SK-N-SH (cell line): Measurements from ENCODE around the gene PTPN6.

ENCODE experiments used
- EP300 ChIP-seq, 2 experiments: IDR thresholded peaks; 2 replicates each; pipeline versions ENCODE4 v1.4.0 to v1.6.1; 2012; ENCODE audit warnings: borderline replicate concordance in 1 of 2, low read depth in 1 of 2, low read length in 1 of 2
- EZH2phosphoT487 ChIP-seq: fragments of 200-600 bp; sonication (generic); IDR thresholded peaks from 2 replicates; pipeline ENCODE4 v1.6.1; 2017; ENCODE audit warnings: low read depth, mixed run types, mild to moderate bottlenecking, antibody characterized with exemption, moderate library complexity, borderline replicate concordance
- FOXJ3 ChIP-seq: sonication (generic); formaldehyde crosslinking; IDR thresholded peaks from 2 replicates; pipeline ENCODE4 v1.5.1; 2020; ENCODE audit warnings: mild to moderate bottlenecking, missing genetic modification reagents
- FOXM1 ChIP-seq: IDR thresholded peaks from 2 replicates; pipeline ENCODE4 v1.4.0; 2012; ENCODE audit warnings: low read depth, mild to moderate bottlenecking
- JUND ChIP-seq: IDR thresholded peaks from 2 replicates; pipeline ENCODE4 v1.4.0; 2012
- POLR2AphosphoS5 ChIP-seq: IDR thresholded peaks from 2 replicates; pipeline ENCODE4 v1.6.1; 2012; ENCODE audit warnings: low read depth, low read length
- RAD21 ChIP-seq: IDR thresholded peaks from 2 replicates; pipeline ENCODE4 v1.6.1; 2012; ENCODE audit warnings: mild to moderate bottlenecking, low read length
- TF ChIP-seq, protein P1 (sequence below): fragments of 200-600 bp; sonication (generic); IDR thresholded peaks from 2 replicates; pipeline ENCODE4 v1.6.1; 2017; ENCODE audit warnings: antibody characterized with exemption, mild to moderate bottlenecking, moderate library complexity
- TF ChIP-seq, protein P2 (sequence below): fragments of 150-350 bp; IDR thresholded peaks from 2 replicates; pipeline ENCODE4 v1.6.1; 2017; ENCODE audit warnings: antibody characterized with exemption, low read length, low read depth, borderline replicate concordance

DNA sequence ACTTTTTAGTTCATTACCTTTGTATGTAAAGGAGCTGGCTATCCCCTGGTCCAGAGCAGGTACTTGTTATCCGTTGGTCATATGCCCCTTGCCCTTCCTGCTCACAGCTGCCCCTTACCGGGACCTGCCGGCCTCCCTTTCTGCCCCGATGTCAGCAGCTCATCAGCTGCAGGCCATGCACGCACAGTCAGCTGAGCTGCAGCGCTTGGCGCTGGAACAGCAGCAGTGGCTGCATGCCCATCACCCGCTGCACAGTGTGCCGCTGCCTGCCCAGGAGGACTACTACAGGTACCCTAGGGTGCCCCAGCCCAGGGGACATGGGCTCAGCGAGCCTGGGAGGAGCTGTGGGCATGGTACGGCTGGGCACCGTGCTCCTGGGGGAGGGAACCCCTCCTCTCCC lies 9.9 kb upstream of the PTPN6 start:
- TF ChIP-seq EZH2phosphoT487 (no peak), POLR2AphosphoS5 (no peak), FOXM1 (no peak), RAD21 (no peak), JUND (no peak), EP300 (IDR thresholded peaks at IDR 0.05; ENCODE audit: borderline replicate concordance in 1 of 2, low read depth in 1 of 2, low read length in 1 of 2) (no peak), FOXJ3 (CRISPR knock-in tag) (no peak)
- TF ChIP-seq, protein P1, sequence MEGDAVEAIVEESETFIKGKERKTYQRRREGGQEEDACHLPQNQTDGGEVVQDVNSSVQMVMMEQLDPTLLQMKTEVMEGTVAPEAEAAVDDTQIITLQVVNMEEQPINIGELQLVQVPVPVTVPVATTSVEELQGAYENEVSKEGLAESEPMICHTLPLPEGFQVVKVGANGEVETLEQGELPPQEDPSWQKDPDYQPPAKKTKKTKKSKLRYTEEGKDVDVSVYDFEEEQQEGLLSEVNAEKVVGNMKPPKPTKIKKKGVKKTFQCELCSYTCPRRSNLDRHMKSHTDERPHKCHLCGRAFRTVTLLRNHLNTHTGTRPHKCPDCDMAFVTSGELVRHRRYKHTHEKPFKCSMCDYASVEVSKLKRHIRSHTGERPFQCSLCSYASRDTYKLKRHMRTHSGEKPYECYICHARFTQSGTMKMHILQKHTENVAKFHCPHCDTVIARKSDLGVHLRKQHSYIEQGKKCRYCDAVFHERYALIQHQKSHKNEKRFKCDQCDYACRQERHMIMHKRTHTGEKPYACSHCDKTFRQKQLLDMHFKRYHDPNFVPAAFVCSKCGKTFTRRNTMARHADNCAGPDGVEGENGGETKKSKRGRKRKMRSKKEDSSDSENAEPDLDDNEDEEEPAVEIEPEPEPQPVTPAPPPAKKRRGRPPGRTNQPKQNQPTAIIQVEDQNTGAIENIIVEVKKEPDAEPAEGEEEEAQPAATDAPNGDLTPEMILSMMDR = no peak
- TF ChIP-seq, protein P2, sequence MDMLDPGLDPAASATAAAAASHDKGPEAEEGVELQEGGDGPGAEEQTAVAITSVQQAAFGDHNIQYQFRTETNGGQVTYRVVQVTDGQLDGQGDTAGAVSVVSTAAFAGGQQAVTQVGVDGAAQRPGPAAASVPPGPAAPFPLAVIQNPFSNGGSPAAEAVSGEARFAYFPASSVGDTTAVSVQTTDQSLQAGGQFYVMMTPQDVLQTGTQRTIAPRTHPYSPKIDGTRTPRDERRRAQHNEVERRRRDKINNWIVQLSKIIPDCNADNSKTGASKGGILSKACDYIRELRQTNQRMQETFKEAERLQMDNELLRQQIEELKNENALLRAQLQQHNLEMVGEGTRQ = no peak
